A549 (cell line): ENCODE measurements around the gene CCND2.

ENCODE experiments used
- BHLHE40 ChIP-seq: IDR thresholded peaks from 2 replicates; pipeline ENCODE4 v1.6.1; 2012; ENCODE audit warnings: low read depth, low read length, inconsistent platforms
- MAX ChIP-seq: IDR thresholded peaks from 2 replicates; pipeline ENCODE4 v1.6.1; 2012
- POLR2A ChIP-seq: IDR thresholded peaks from 2 replicates; pipeline ENCODE4 v1.6.1; 2012; ENCODE audit warnings: mild to moderate bottlenecking, low read length
- RAD21 ChIP-seq, 2 experiments: fragments of >200 bp in 1 of 2; sonication (Bioruptor Twin) in 1 of 2; formaldehyde crosslinking in 1 of 2; IDR thresholded peaks in 1 of 2; conservative IDR thresholded peaks in 1 of 2; 2 replicates in 1 of 2; 3 replicates in 1 of 2; pipeline ENCODE4 v1.6.1; 2012 to 2018; ENCODE audit warnings: inconsistent platforms in 1 of 2
- SMC3 ChIP-seq: fragments of >200 bp; sonication (Bioruptor Twin); formaldehyde crosslinking; IDR thresholded peaks from 3 replicates; pipeline ENCODE4 v1.6.1; 2018; ENCODE audit warnings: inconsistent platforms
- ZC3H11A ChIP-seq: fragments of 450-650 bp; IDR thresholded peaks from 2 replicates; pipeline ENCODE4 v1.6.1; 2014; ENCODE audit warnings: antibody characterized with exemption, mild to moderate bottlenecking
- ZFP36 ChIP-seq: fragments of 450-650 bp; IDR thresholded peaks from 2 replicates; pipeline ENCODE4 v1.6.1; 2014; ENCODE audit warnings: borderline replicate concordance; ENCODE audit not compliant: partially characterized antibody
- ZNF302 ChIP-seq: fragments of 250-450 bp; sonication (Bioruptor Pico); IDR thresholded peaks from 2 replicates; pipeline ENCODE4 v1.9.0; 2021; ENCODE audit warnings: inconsistent platforms, mild to moderate bottlenecking, moderate library complexity
- TF ChIP-seq, protein P1 (sequence below): fragments of >200 bp; sonication (Bioruptor Twin); formaldehyde crosslinking; IDR thresholded peaks from 3 replicates; pipeline ENCODE4 v1.5.1; 2016

DNA sequence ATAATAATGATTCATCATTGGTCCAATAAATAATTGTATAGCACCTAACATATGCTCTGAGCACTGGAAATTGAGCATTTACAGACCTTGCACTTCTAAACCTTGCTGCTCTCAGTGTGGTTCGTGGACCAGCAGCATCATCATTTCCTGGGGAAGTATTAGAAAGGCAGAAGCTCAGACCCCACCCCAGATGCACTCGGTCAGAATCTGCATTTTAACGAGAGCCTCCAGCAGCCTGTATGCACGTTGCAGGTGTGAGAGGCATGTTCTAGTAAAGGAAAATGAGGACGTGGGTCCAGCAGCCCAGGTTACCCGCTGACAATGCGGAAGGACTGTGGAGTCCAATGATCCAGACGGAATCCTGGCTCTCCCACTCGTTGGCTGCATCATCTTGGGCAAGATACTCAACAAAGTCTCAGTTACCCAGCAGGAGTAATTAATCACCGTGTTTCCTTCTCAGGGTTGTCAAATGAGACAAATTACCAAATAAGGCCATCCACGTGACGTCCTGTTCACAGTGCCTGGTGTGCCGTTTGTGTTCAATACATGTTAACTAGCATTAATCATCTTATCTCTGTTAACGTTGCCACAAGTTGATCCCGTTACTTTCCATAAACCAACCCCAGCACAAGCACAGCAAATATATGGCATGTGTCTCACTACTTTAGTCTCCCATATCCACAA is 49.2 kb upstream of the CCND2 start:
- TF ChIP-seq, protein P1, sequence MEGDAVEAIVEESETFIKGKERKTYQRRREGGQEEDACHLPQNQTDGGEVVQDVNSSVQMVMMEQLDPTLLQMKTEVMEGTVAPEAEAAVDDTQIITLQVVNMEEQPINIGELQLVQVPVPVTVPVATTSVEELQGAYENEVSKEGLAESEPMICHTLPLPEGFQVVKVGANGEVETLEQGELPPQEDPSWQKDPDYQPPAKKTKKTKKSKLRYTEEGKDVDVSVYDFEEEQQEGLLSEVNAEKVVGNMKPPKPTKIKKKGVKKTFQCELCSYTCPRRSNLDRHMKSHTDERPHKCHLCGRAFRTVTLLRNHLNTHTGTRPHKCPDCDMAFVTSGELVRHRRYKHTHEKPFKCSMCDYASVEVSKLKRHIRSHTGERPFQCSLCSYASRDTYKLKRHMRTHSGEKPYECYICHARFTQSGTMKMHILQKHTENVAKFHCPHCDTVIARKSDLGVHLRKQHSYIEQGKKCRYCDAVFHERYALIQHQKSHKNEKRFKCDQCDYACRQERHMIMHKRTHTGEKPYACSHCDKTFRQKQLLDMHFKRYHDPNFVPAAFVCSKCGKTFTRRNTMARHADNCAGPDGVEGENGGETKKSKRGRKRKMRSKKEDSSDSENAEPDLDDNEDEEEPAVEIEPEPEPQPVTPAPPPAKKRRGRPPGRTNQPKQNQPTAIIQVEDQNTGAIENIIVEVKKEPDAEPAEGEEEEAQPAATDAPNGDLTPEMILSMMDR: no peak
- TF ChIP-seq ZC3H11A: no peak
- TF ChIP-seq RAD21 (conservative IDR thresholded peaks at IDR 0.05 in 1 of 2, IDR thresholded peaks at IDR 0.05 in 1 of 2): no peak
- no peak for TF ChIP-seq MAX
- TF ChIP-seq POLR2A: no peak
- TF ChIP-seq ZFP36: no peak
- TF ChIP-seq ZNF302 (CRISPR knock-in tag): no peak
- no peak for TF ChIP-seq SMC3
- TF ChIP-seq BHLHE40: no peak
